Prostate gland (tissue), 2 donors: ENCODE data around the gene ARL5B.

Experiments used
- CTCF ChIP-seq, 4 experiments: fragments of 200-600 bp in 2 of 4; fragments of 450-650 bp in 2 of 4; sonication (generic) in 2 of 4; IDR thresholded peaks; 1 replicate in 3 of 4; 2 replicates in 1 of 4; pipeline ENCODE4 v1.5.1; 2016 to 2019; ENCODE audit warnings: antibody characterized with exemption in 4 of 4, mild to moderate bottlenecking in 2 of 4, moderate library complexity in 2 of 4
- POLR2AphosphoS5 ChIP-seq: sonication (generic); formaldehyde crosslinking; IDR thresholded peaks from one replicate; pipeline ENCODE4 v1.6.1; 2017; ENCODE audit warnings: antibody characterized with exemption

GRCh38 chr10:18620856-18621255 lies 38.4 kb upstream of the ARL5B start:
- TF ChIP-seq POLR2AphosphoS5 (no peak), CTCF (IDR thresholded peaks at IDR 0.05) (no peak)
